C4-2B (cell line): ENCODE data around the gene PRSS56.

Experiments
- CTCF ChIP-seq: fragments of 450-650 bp; conservative IDR thresholded peaks from 2 replicates; pipeline ENCODE4 v1.5.1; 2017; ENCODE audit warnings: mild to moderate bottlenecking
- ZFX ChIP-seq: fragments of 450-650 bp; IDR thresholded peaks from 2 replicates; pipeline ENCODE4 v1.6.1; 2017

GRCh38 chr2:232524771-232525170, 4.6 kb downstream of the PRSS56 start:
- TF ChIP-seq CTCF (no peak), ZFX (no peak)
